HG03066 (cell line): ENCODE data around the gene MAST4.

ENCODE experiments used
- ATAC-seq: cut with Tn5 transposase; IDR thresholded peaks from one replicate; pipeline ENCODE4 v1.9.1; 2021; ENCODE audit warnings: low read depth; ENCODE audit not compliant: unreplicated experiment

The MAST4 gene

GRCh38 chr5:67214707-67215447 is 618.7 kb downstream of the MAST4 start:
- ATAC-seq: no peak

- peak; percentile 98 for ATAC-seq
These were observed 619.6 kb downstream of the MAST4 start for GRCh38 chr5:67215519-67216471.

GRCh38 chr5:67216564-67216963 is 620.4 kb downstream of the MAST4 start:
- ATAC-seq: no peak
